Transverse colon (tissue), 4 donors: ENCODE measurements around the gene LARGE1. TPM values are rescaled to one million over a fixed set of nuclear protein-coding genes. Genes with fewer than 3 reads are reported as not detected.

ENCODE experiments used
- DNase-seq: peaks from one replicate; pipeline ENCODE4 v3.0.0-alpha.2; 2019
- H3K27ac ChIP-seq, 4 donors: fragments of 200-600 bp; sonication (generic); 2 replicates each; pipeline ENCODE4 v1.5.1; 2016 to 2018; ENCODE audit warnings: inconsistent platforms in 4 of 4
- H3K27me3 ChIP-seq: fragments of 200-600 bp; sonication (generic); 2 replicates; pipeline ENCODE4 v1.5.1; 2017; ENCODE audit warnings: inconsistent platforms
- H3K36me3 ChIP-seq, 4 donors: fragments of 200-600 bp; sonication (generic); 2 replicates each; pipeline ENCODE4 v1.5.1; 2017 to 2019; ENCODE audit warnings: inconsistent platforms in 4 of 4
- H3K4me1 ChIP-seq, 4 donors: fragments of 200-600 bp; sonication (generic); 2 replicates each; pipeline ENCODE4 v1.5.1; 2017 to 2020; ENCODE audit warnings: inconsistent platforms in 4 of 4
- H3K4me3 ChIP-seq, 4 donors: fragments of 200-600 bp; sonication (generic); 1 replicate in 1 of 4; 2 replicates in 3 of 4; pipeline versions ENCODE4 v1.5.1 to v1.6.1; 2017 to 2019; ENCODE audit warnings: inconsistent platforms in 4 of 4
- H3K9me3 ChIP-seq, 2 donors: fragments of 200-600 bp; sonication (generic); 2 replicates each; pipeline ENCODE4 v1.5.1; 2017 to 2019; ENCODE audit warnings: inconsistent platforms in 2 of 2
- EP300 ChIP-seq: sonication (generic); formaldehyde crosslinking; IDR thresholded peaks from one replicate; pipeline ENCODE4 v1.6.1; 2017; ENCODE audit warnings: antibody characterized with exemption, low read depth
- POLR2A ChIP-seq: fragments of 450-650 bp; IDR thresholded peaks from one replicate; pipeline ENCODE4 v1.6.1; 2016; ENCODE audit warnings: antibody characterized with exemption, mild to moderate bottlenecking, moderate library complexity
- POLR2AphosphoS5 ChIP-seq, 3 donors: sonication (generic); formaldehyde crosslinking; IDR thresholded peaks; one replicate each; pipeline ENCODE4 v1.6.1; 2016; ENCODE audit warnings: antibody characterized with exemption in 3 of 3
- WGBS, 2 donors: methylation state at CpG; one replicate each; pipeline ENCODE4 v1.1.5; 2018; ENCODE audit warnings: low coverage in 1 of 2; 5-methylcytosine and 5-hydroxymethylcytosine counted together
- in situ Hi-C, 4 donors: fragments of 200-750 bp; cut with MboI; loops; one replicate each; pipeline versions ENCODE4 v1.15.0 to v1.15.1; 2017; ENCODE audit warnings: low sequenced_read_pairs in 3 of 4, low pct_ligation_motif_present in 1 of 4, low pct_unique_long_range_greater_than_20kb in 1 of 4
- intact Hi-C: fragments of 100-400 bp; cut with DNase I; formaldehyde crosslinking; loops from one replicate; pipeline ENCODE4 v1.15.1; 2023; ENCODE audit warnings: low total_unique reads
- total RNA-seq, 4 donors: library from RNA; depleted of rRNA; stranded (reverse); fragments of >200 nt; gene quantifications; one replicate each; pipeline ENCODE4 v1.1.0, GENCODE V29; 2016
- TF ChIP-seq, protein P1 (sequence below), 5 experiments: fragments of 200-600 bp in 3 of 5; fragments of 450-650 bp in 2 of 5; sonication (generic) in 3 of 5; IDR thresholded peaks; 1 replicate in 2 of 5; 2 replicates in 3 of 5; pipeline ENCODE4 v1.5.1; 2016 to 2017; ENCODE audit warnings: antibody characterized with exemption in 5 of 5, inconsistent platforms in 3 of 5, mild to moderate bottlenecking in 2 of 5, moderate library complexity in 1 of 5

LARGE1 gene
- total RNA-seq, 4 donors from 2014 or later, result 46.5 to 304 (median 80.5) TPM

GRCh38 chr22:33528183-33528582, 392.1 kb downstream of the LARGE1 start:
- in situ Hi-C loops (no loop called here), intact Hi-C loops (loop anchor here (10.0 kb wide), 1 partner anchor 47 kb away; no protein-coding TSS in a partner anchor)
- H3K4me3 ChIP-seq, result no peak overlapping the region
- TF ChIP-seq, protein P1, sequence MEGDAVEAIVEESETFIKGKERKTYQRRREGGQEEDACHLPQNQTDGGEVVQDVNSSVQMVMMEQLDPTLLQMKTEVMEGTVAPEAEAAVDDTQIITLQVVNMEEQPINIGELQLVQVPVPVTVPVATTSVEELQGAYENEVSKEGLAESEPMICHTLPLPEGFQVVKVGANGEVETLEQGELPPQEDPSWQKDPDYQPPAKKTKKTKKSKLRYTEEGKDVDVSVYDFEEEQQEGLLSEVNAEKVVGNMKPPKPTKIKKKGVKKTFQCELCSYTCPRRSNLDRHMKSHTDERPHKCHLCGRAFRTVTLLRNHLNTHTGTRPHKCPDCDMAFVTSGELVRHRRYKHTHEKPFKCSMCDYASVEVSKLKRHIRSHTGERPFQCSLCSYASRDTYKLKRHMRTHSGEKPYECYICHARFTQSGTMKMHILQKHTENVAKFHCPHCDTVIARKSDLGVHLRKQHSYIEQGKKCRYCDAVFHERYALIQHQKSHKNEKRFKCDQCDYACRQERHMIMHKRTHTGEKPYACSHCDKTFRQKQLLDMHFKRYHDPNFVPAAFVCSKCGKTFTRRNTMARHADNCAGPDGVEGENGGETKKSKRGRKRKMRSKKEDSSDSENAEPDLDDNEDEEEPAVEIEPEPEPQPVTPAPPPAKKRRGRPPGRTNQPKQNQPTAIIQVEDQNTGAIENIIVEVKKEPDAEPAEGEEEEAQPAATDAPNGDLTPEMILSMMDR (IDR thresholded peaks at IDR 0.05), result no peak
- TF ChIP-seq EP300 (no peak), POLR2AphosphoS5 (IDR thresholded peaks at IDR 0.05) (no peak), POLR2A (no peak)
- no peaks in the 10 kb centered on the region for H3K36me3 ChIP-seq
- no peaks in the 10 kb centered on the region for H3K27me3 ChIP-seq
- peaks cover 0 to 8% (median 0%) of the 10 kb centered on the region in 4 donors for H3K4me1 ChIP-seq
- no peak for DNase-seq
- no peak overlapping the region for H3K27ac ChIP-seq
- 46 to 50% methylated on average over 2 to 3 of the region's 3 CpGs for WGBS, 2 donors
- H3K9me3 ChIP-seq, result no peaks in the 10 kb centered on the region

DNA sequence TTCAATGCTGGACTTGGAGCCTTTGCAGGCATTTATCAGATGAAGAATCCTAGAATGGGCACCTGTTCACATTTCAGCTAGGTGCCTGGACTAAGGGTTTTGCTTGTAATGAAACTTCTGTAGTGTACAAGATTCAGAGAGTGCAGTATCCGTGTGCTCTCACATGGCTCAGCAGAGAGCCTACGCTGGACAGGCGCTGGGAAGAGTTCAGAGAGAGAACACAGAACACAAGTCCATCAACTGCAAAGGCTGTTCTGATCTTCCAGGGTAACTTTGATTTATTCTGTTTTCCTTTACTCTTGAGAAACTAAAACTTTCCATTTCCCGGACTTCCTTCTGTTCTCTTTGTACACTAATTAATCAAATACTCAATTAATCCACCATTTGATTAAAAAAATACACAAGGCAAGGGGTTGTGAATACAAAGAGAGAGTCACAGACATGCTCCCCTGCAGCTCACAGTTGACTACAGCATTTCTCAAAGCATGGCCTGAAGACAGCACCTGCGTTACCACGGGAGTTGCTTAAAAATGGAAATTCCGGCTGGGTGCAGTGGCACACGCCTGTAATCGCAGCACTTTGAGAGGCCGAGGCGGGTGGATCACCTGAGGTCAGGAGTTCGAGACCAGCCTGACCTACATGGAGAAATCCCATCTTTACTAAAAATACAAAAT, 393.7 kb downstream of the LARGE1 start:
- in situ Hi-C loops, result no loop called here
- H3K4me1 ChIP-seq, result peaks cover 0 to 8% (median 0%) of the 10 kb centered on the region in 4 donors
- no peak for TF ChIP-seq POLR2AphosphoS5 (IDR thresholded peaks at IDR 0.05)
- TF ChIP-seq EP300, result no peak
- TF ChIP-seq, protein P1 (IDR thresholded peaks at IDR 0.05), result no peak
- TF ChIP-seq POLR2A, result no peak
- no peaks in the 10 kb centered on the region for H3K9me3 ChIP-seq
- 85 to 89% methylated on average over 9 to 12 of the region's 12 CpGs for WGBS, 2 donors
- H3K36me3 ChIP-seq, result no peaks in the 10 kb centered on the region
- no peak overlapping the region for H3K27ac ChIP-seq
- DNase-seq, result no peak
- intact Hi-C loops, result loop anchor here (10.0 kb wide), 1 partner anchor 48 kb away; no protein-coding TSS in a partner anchor
- H3K4me3 ChIP-seq, result no peak overlapping the region
- no peaks in the 10 kb centered on the region for H3K27me3 ChIP-seq

GRCh38 chr22:33524511-33525260, 395.6 kb downstream of the LARGE1 start:
- TF ChIP-seq, protein P1 (IDR thresholded peaks at IDR 0.05), result no peak
- no peak for TF ChIP-seq POLR2AphosphoS5 (IDR thresholded peaks at IDR 0.05)
- no peak for TF ChIP-seq POLR2A
- no peak for TF ChIP-seq EP300
- Histone ChIP-seq H3K36me3 (no peaks in the 10 kb centered on the region), H3K27ac (no peak overlapping the region), H3K27me3 (no peaks in the 10 kb centered on the region), H3K4me3 (no peak overlapping the region), H3K4me1 (peaks cover 0 to 9% (median 0%) of the 10 kb centered on the region in 4 donors), H3K9me3 (no peaks in the 10 kb centered on the region)
- in situ Hi-C loops (no loop called here), intact Hi-C loops (loop anchor here (10.0 kb wide), 1 partner anchor 50 kb away; no protein-coding TSS in a partner anchor)
- 68 to 69% methylated on average over 3 to 4 of the region's 4 CpGs for WGBS, 2 donors
- DNase-seq, result no peak

DNA sequence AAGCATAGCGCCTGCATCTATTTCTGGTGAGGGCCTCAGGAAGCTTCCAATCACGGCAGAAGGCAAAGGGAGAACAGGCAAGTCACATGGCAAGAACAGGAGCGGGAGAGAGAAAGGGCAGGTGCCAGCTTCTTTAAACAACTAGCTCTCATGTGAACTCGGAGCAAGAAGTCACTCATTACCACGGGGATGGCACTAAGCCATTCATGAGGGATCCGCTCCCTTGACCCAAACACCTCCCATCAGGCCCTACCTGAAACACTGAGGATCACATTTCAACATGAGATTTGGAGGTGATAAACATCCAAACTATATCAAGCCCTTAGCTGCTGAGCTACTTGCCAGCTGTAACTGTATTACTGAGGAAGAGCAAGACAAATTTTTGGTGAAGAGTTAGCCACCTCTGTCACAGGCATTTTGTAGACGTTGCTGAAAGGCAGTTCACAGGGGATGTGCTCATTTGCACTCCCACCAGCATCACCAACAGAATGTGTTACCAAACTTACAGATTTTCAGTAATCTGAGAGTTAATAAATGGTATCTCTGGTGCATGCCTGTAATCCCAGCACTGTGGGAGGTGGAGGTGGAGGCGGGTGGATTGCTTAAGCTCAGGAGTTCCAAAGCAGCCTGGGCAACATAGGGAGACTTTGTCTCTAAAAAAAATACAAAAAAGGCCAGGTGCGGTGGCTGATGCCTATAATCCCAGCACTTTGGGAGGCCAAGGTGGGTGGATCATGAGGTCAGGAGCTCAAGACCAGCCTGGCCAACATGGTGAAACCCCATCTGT, 398.2 kb downstream of the LARGE1 start:
- no peak for DNase-seq
- H3K4me1 ChIP-seq, result peaks cover 0 to 18% (median 6%) of the 10 kb centered on the region in 4 donors
- WGBS, 2 donors, result 92 to 100% methylated on average over 2 to 9 of the region's 9 CpGs
- no peak for TF ChIP-seq POLR2AphosphoS5 (IDR thresholded peaks at IDR 0.05)
- no peak for TF ChIP-seq POLR2A
- TF ChIP-seq, protein P1 (IDR thresholded peaks at IDR 0.05), result no peak
- no peak for TF ChIP-seq EP300
- no peaks in the 10 kb centered on the region for H3K9me3 ChIP-seq
- H3K27ac ChIP-seq, result no peak overlapping the region
- H3K27me3 ChIP-seq, result no peaks in the 10 kb centered on the region
- intact Hi-C loops (loop anchor here (10.0 kb wide), 1 partner anchor 53 kb away; no protein-coding TSS in a partner anchor), in situ Hi-C loops (no loop called here)
- H3K4me3 ChIP-seq, result no peak overlapping the region
- H3K36me3 ChIP-seq, result no peaks in the 10 kb centered on the region
